ENCODE measurements around the gene NFYA.

DNA sequence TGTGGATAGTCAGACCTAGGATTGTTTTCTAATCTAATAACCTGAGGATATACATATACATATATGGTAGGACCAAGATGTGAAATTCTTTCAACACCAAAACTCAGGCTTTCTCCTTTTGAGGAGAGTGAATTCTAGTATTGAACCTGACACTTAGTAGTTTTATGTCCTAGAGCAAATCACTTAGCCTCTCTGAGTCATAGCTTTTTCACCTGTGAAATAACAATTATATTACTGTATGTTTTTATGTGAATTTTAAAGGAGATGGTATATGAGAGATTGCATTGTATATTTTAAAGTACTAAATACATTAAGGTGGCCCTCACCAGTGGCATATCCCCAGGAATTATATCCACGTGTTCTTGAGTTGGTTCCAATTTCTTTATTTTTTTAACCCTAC lies 46.7 kb downstream of the NFYA start:
- TF ChIP-seq, protein P1, sequence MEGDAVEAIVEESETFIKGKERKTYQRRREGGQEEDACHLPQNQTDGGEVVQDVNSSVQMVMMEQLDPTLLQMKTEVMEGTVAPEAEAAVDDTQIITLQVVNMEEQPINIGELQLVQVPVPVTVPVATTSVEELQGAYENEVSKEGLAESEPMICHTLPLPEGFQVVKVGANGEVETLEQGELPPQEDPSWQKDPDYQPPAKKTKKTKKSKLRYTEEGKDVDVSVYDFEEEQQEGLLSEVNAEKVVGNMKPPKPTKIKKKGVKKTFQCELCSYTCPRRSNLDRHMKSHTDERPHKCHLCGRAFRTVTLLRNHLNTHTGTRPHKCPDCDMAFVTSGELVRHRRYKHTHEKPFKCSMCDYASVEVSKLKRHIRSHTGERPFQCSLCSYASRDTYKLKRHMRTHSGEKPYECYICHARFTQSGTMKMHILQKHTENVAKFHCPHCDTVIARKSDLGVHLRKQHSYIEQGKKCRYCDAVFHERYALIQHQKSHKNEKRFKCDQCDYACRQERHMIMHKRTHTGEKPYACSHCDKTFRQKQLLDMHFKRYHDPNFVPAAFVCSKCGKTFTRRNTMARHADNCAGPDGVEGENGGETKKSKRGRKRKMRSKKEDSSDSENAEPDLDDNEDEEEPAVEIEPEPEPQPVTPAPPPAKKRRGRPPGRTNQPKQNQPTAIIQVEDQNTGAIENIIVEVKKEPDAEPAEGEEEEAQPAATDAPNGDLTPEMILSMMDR (IDR thresholded peaks at IDR 0.05 in 2 of 3, conservative IDR thresholded peaks at IDR 0.05 in 1 of 3; ENCODE audit: borderline replicate concordance in 1 of 3, insufficient read depth in 1 of 3, low read depth in 2 of 3, low read length in 2 of 3), result no peak
- no peak for TF ChIP-seq YY1 (IDR thresholded peaks at IDR 0.05; ENCODE audit: extremely low read depth, insufficient replicate concordance, low read depth, low read length)
- no peak for TF ChIP-seq EZH2 (IDR thresholded peaks at IDR 0.05)
- no peak for TF ChIP-seq ZNF274 (IDR thresholded peaks at IDR 0.05; ENCODE audit: low read depth, low read length)
- no peak for TF ChIP-seq POLR2AphosphoS5 (IDR thresholded peaks at IDR 0.05; ENCODE audit: low read depth, low read length)
- TF ChIP-seq CBX3 (IDR thresholded peaks at IDR 0.05; ENCODE audit: low read depth), result no peak

All from HCT116 (cell line).